Fibroblast of pulmonary artery (primary cell): ENCODE data around the gene LIMCH1.

Experiments
- DNase-seq: peaks from one replicate; pipeline ENCODE4 v3.0.0-alpha.2; 2010; ENCODE audit warnings: low read depth
- H3K4me3 ChIP-seq: replicated peaks from 2 replicates; pipeline ENCODE4 v1.5.1; 2011; ENCODE audit warnings: low read depth, mild to moderate bottlenecking, control low read depth, low read length, moderate library complexity
- CTCF ChIP-seq: IDR thresholded peaks from 2 replicates; pipeline ENCODE4 v1.5.1; 2011; ENCODE audit warnings: mild to moderate bottlenecking, control low read depth, low read length, inconsistent platforms; ENCODE audit errors: missing control alignments

The LIMCH1 gene

DNA sequence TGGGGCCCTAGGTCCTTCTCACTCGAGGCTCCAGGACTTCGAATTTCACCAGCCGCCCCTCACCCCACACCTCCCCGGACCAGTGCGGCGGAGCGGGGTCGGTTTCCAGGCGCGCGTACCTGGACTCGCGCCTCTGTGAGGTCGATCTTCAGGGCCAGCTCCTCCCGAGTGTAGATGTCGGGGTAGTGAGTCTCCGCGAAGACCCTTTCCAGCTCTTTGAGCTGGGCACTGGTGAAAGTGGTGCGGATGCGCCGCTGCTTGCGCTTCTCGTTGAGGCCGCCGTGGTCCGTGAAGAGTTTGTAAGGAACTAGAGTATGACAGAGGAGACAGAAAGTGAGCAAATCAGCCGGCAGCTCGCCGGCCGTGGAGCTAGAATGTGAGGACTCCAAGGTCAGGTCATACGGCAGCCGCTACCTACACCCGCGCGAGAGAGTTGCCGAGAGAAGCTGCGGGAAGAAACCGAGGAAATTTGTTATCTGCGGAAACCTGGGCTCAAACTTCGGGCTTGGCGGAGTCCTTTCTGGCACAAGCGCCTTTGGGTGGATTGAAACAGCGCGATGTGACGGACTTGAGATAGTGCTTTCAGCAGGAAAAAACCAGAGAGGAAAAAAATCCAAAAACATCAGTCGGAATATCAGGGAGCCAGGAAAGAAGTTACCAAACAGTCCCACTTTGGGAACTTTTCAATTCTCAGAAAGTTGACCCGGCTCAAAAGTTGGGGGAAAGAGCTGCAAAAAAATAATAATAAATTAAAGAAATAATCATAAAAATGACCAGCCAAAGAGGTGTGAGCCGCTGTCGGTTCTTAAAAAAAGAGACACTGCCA lies 209.5 kb downstream of the LIMCH1 start:
- H3K4me3 ChIP-seq, result no peak overlapping the region
- TF ChIP-seq CTCF, result no peak
- DNase-seq, result no peak

DNA sequence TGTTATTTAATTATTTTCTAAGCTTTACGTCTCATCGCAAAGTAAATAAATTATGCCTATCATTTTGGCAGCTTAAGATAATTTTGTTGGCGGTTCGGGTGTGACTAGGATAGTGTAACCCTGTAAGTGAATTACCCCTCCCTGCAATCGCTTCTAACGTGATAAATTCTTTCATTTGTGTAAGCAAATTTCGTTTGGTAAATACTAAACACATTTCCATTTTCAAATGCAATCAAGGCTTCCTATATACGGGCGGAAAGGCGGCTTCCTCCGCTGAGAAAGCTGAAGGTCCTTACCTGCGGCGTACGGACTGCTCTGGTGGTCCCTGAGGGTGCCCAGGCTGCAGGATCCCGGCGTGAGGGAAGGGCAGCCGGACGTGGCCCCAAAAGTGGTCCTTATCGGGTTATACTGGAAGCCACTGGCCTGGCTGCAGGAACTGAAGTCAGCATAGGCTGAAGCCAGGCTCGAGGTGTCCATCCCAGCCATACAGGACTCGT lies 210.2 kb downstream of the LIMCH1 start:
- DNase-seq, result no peak
- no peak overlapping the region for H3K4me3 ChIP-seq
- no peak for TF ChIP-seq CTCF

DNA sequence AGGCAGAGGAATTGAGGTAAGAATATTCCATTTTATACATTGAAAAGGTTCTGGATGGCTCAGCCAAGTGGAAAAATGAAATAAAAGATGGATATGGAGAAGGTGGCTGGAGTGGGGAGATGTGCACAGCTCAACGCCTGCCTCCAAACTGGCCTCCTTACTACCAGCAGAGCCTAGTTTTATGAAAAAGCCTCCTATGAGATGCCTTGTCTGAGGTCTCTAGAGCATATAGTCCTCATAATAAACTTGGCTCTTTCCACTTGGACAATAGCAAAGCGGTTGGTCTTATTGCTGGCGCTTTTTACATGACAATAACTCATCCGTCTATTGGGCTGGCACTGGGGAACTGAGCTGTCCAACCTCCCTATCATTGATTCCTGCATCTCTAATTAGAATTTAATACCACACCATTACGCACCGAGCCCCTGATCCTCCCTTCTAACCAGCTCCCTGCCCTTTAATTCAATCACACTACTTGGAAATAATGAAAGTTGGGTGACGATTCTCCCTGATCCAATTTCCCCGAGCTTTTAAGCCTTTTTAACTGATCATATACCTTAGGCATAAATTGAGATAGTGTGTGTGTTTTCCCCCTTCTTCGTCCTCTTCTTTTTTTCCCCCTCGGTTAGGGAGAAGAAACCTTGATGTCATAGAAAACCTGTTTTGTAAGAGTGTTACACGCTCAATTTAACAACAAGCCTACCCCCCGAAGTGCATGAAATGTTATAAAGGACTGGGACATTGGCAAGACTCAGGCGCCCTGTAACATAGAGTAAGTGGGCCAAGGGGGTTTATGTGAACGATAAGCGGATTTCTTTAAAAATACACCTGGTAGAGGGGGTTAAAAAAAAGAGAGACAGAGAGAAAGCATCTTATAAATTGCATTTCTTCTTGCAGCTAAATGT lies 210.9 kb downstream of the LIMCH1 start, which contains the start of gene PHOX2B:
Gene PHOX2B (minus strand): TSS at position 155 of the 905 bp plus-strand sequence. CDS start 115 bp downstream, at position 40.
- no peak for DNase-seq
- no peak for TF ChIP-seq CTCF
- H3K4me3 ChIP-seq, result no peak within 1 kb of the TSS

- H3K4me3 ChIP-seq, result no peak overlapping the region
- DNase-seq, result no peak
- TF ChIP-seq CTCF, result no peak
These were observed 211.7 kb downstream of the LIMCH1 start for GRCh38 chr4:41749631-41750039.
